ENCODE measurements around the gene RHBG. TPM values are rescaled to one million over a fixed set of nuclear protein-coding genes. Genes with fewer than 3 reads are reported as not detected.

The RHBG gene
- total and polyA plus RNA-seq, 2 donors (not counting 3 experiments of a cell fraction or from before 2014, with no cell fraction given), result not detected

GRCh38 chr1:156337888-156338179, 31.2 kb upstream of the RHBG start:
- intact Hi-C loops (cut with micrococcal nuclease), result loop anchor here (1.0 to 10.0 kb wide), 3 partner anchors 45 to 253 kb away; partner anchors contain the start of gene MEX3A
- peak overlapping the region; percentile 57 to 92 (median 57) for H3K4me3 ChIP-seq (replicated peaks in 1 of 3; ENCODE audit: insufficient read depth in 1 of 3, low read depth in 1 of 3, low read length in 3 of 3)
- H3K27me3 ChIP-seq (ENCODE audit: control insufficient read depth in 2 of 2, insufficient read depth in 2 of 2, low read length in 2 of 2), result no peaks in the 10 kb centered on the region
- peaks cover 15% of the 10 kb centered on the region for H3K4me1 ChIP-seq (ENCODE audit: control insufficient read depth, extremely low read depth, insufficient read depth, low read length)
- no peak for DNase-seq (ENCODE audit: low read depth, low spot score)
- H4K20me1 ChIP-seq (replicated peaks; ENCODE audit: control insufficient read depth, extremely low read depth, insufficient read depth, low read length), result no peaks in the 10 kb centered on the region
- peak overlapping the region; percentile 83 for H3K4me2 ChIP-seq (ENCODE audit: insufficient read depth, low read length)
- peaks cover 13 to 14% of the 10 kb centered on the region in 2 experiments for H3K36me3 ChIP-seq (ENCODE audit: control insufficient read depth in 2 of 2, extremely low read depth in 1 of 2, insufficient read depth in 2 of 2, low read length in 2 of 2)
- dilution Hi-C loops (cut with MboI; ENCODE audit: extremely low pct_ligation_motif_present, low sequenced_read_pairs), result no loop called here
- no peak for FAIRE-seq
- POLR2A ChIA-PET, result no interaction called here
- H3K9me3 ChIP-seq (replicated peaks; ENCODE audit: control insufficient read depth, insufficient read depth, low read length), result no peaks in the 10 kb centered on the region
- TSS peak; percentile 46 for BruUV-seq (replicated peaks)
- peaks cover 41% of the 10 kb centered on the region for H3K79me2 ChIP-seq (ENCODE audit: control insufficient read depth, insufficient read depth, low read length)
- CTCF ChIA-PET, result interaction anchor here (0.9 to 2.8 kb wide), 5 partner anchors 18 to 113 kb away, joined by 3 to 11 read pairs (median 9); no protein-coding TSS in a partner anchor
- no peaks in the 10 kb centered on the region for H3K9me1 ChIP-seq (replicated peaks; ENCODE audit: control insufficient read depth, extremely low read depth, insufficient read depth, low read length)
- H3K9ac ChIP-seq (replicated peaks; ENCODE audit: extremely low read depth, insufficient read depth, low read length), result peak overlapping the region; percentile 73
- peak overlapping the region; percentile 9 for H3K27ac ChIP-seq (ENCODE audit: insufficient read depth, low read depth, low read length)
- TF ChIP-seq CTCF (IDR thresholded peaks at IDR 0.05; ENCODE audit: extremely low read depth in 1 of 2, insufficient read depth in 1 of 2, low read depth in 1 of 2, low read length in 2 of 2), result peak in 1 of 2 donors; percentile 6
- TF ChIP-seq JUN (IDR thresholded peaks at IDR 0.05; ENCODE audit: borderline replicate concordance, insufficient read depth, insufficient read length, low read depth), result no peak
- H2AFZ ChIP-seq (ENCODE audit: low read depth, low read length), result peak overlapping the region; percentile 12

- FAIRE-seq, result peak; percentile 99
- H3K27ac ChIP-seq (ENCODE audit: insufficient read depth, low read depth, low read length), result peak within 1 kb of the TSS; percentile 9
- POLR2A ChIA-PET, result no interaction called here
- H3K79me2 ChIP-seq (ENCODE audit: control insufficient read depth, insufficient read depth, low read length), result peaks cover 41% of the 10 kb centered on the region
- H3K36me3 ChIP-seq (ENCODE audit: control insufficient read depth in 2 of 2, extremely low read depth in 1 of 2, insufficient read depth in 2 of 2, low read length in 2 of 2), result peaks cover 12 to 13% of the 10 kb centered on the region in 2 experiments
- peak within 1 kb of the TSS; percentile 73 for H3K9ac ChIP-seq (replicated peaks; ENCODE audit: extremely low read depth, insufficient read depth, low read length)
- peak within 1 kb of the TSS; percentile 83 for H3K4me2 ChIP-seq (ENCODE audit: insufficient read depth, low read length)
- peaks cover 15% of the 10 kb centered on the region for H3K4me1 ChIP-seq (ENCODE audit: control insufficient read depth, extremely low read depth, insufficient read depth, low read length)
- intact Hi-C loops (cut with micrococcal nuclease) (loop anchor here (1.0 to 10.0 kb wide), 3 partner anchors 44 to 254 kb away; partner anchors contain the start of gene MEX3A), dilution Hi-C loops (cut with MboI; ENCODE audit: extremely low pct_ligation_motif_present, low sequenced_read_pairs) (no loop called here)
- no peaks in the 10 kb centered on the region for H3K9me3 ChIP-seq (replicated peaks; ENCODE audit: control insufficient read depth, insufficient read depth, low read length)
- peak within 1 kb of the TSS; percentile 57 to 92 (median 57) for H3K4me3 ChIP-seq (replicated peaks in 1 of 3; ENCODE audit: insufficient read depth in 1 of 3, low read depth in 1 of 3, low read length in 3 of 3)
- no TSS peak for BruUV-seq (replicated peaks)
- peak within 1 kb of the TSS; percentile 77 for H2AFZ ChIP-seq (ENCODE audit: low read depth, low read length)
- peak; percentile 100 for DNase-seq (ENCODE audit: low read depth, low spot score)
- H3K27me3 ChIP-seq (ENCODE audit: control insufficient read depth in 2 of 2, insufficient read depth in 2 of 2, low read length in 2 of 2), result peaks cover 2 to 3% of the 10 kb centered on the region in 2 experiments
- H4K20me1 ChIP-seq (replicated peaks; ENCODE audit: control insufficient read depth, extremely low read depth, insufficient read depth, low read length), result no peaks in the 10 kb centered on the region
- CTCF ChIA-PET, result interaction anchor here (0.9 to 2.8 kb wide), 5 partner anchors 19 to 113 kb away, joined by 3 to 11 read pairs (median 9); no protein-coding TSS in a partner anchor
- H3K9me1 ChIP-seq (replicated peaks; ENCODE audit: control insufficient read depth, extremely low read depth, insufficient read depth, low read length), result no peaks in the 10 kb centered on the region
- TF ChIP-seq CTCF (IDR thresholded peaks at IDR 0.05; ENCODE audit: extremely low read depth in 1 of 2, insufficient read depth in 1 of 2, low read depth in 1 of 2, low read length in 2 of 2), result no peak
- TF ChIP-seq EZH2 (IDR thresholded peaks at IDR 0.05; ENCODE audit: borderline replicate concordance, low read depth, low read length, severe bottlenecking), result no peak
- TF ChIP-seq JUN (IDR thresholded peaks at IDR 0.05; ENCODE audit: borderline replicate concordance, insufficient read depth, insufficient read length, low read depth), result no peak
- no peak for TF ChIP-seq FOS (IDR thresholded peaks at IDR 0.05; ENCODE audit: borderline replicate concordance, insufficient read depth, low read length)
- peak; percentile 92 for TF ChIP-seq POLR2AphosphoS5 (IDR thresholded peaks at IDR 0.05; ENCODE audit: insufficient read depth, low read depth, low read length)
- peak; percentile 93 for TF ChIP-seq POLR2A (IDR thresholded peaks at IDR 0.05; ENCODE audit: low read depth, low read length)
- peak; percentile 86 for TF ChIP-seq MYC (IDR thresholded peaks at IDR 0.05; ENCODE audit: low read depth, low read length)
- TF ChIP-seq GATA2 (IDR thresholded peaks at IDR 0.05; ENCODE audit: insufficient read depth, insufficient read length, low read depth, low read length), result no peak
- peak; percentile 68 for TF ChIP-seq MAX (IDR thresholded peaks at IDR 0.05; ENCODE audit: insufficient read depth, insufficient read length)
These were observed 30.6 kb upstream of the RHBG start, which contains the start of the genes CCT3 and TSACC for GRCh38 chr1:156338180-156338976. Gene CCT3 (minus strand): TSS chr1:156338292. CDS start chr1:156338184, 108 bp downstream. Gene TSACC (plus strand): TSS chr1:156338526. CDS start chr1:156339758, 1,232 bp downstream.

Measured in endothelial cell of umbilical vein (primary cell).